Measurements from ENCODE around the gene CACNG5. TPM values are rescaled to one million over a fixed set of nuclear protein-coding genes. Genes with fewer than 3 reads are reported as not detected.
A peak's percentile ranks its signal among the peaks of the same experiment; 100 is the strongest.

Gene CACNG5
- total RNA-seq, 1 experiment from 2014 or later, result 0.21 TPM

DNA sequence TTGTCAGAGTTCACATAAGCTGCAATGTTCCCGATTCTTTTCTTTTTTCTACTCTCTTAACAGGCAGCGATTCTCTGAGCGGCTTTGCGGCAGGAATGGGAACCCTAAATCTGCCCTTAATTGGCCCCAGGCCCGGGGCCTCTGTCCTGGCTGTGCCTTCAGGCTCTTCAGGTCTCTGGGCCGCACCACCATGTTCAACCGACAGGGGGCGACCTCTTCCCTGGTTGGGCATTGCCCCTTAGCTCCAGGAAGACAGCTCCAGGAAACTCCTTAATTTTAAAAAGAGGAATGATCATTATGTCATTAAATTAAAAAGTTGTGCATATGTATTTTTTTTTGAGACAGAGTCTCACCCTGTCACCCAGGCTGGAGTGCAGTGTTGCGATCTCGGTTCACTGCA is 20.3 kb downstream of the CACNG5 start:
- Histone ChIP-seq H3K27ac (ENCODE audit: low read length) (no peak overlapping the region), H3K4me3 (ENCODE audit: low read depth in 2 of 2, low read length in 2 of 2) (no peak overlapping the region), H3K27me3 (ENCODE audit: control insufficient read depth, insufficient read depth, low read length) (no peaks in the 10 kb centered on the region), H3K9me3 (ENCODE audit: control insufficient read depth, insufficient read depth, low read depth, low read length) (no peaks in the 10 kb centered on the region), H3K36me3 (ENCODE audit: control insufficient read depth, insufficient read depth, low read length) (no peaks in the 10 kb centered on the region), H3K4me1 (ENCODE audit: control insufficient read depth, insufficient read depth, low read length) (no peaks in the 10 kb centered on the region)
- in situ Hi-C loops (cut with HindIII; ENCODE audit: low pct_unique_long_range_greater_than_20kb, low sequenced_read_pairs), result no loop called here
- TF ChIP-seq, protein P1, sequence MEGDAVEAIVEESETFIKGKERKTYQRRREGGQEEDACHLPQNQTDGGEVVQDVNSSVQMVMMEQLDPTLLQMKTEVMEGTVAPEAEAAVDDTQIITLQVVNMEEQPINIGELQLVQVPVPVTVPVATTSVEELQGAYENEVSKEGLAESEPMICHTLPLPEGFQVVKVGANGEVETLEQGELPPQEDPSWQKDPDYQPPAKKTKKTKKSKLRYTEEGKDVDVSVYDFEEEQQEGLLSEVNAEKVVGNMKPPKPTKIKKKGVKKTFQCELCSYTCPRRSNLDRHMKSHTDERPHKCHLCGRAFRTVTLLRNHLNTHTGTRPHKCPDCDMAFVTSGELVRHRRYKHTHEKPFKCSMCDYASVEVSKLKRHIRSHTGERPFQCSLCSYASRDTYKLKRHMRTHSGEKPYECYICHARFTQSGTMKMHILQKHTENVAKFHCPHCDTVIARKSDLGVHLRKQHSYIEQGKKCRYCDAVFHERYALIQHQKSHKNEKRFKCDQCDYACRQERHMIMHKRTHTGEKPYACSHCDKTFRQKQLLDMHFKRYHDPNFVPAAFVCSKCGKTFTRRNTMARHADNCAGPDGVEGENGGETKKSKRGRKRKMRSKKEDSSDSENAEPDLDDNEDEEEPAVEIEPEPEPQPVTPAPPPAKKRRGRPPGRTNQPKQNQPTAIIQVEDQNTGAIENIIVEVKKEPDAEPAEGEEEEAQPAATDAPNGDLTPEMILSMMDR (IDR thresholded peaks at IDR 0.05), result peak; percentile 51
- TF ChIP-seq, protein P2, sequence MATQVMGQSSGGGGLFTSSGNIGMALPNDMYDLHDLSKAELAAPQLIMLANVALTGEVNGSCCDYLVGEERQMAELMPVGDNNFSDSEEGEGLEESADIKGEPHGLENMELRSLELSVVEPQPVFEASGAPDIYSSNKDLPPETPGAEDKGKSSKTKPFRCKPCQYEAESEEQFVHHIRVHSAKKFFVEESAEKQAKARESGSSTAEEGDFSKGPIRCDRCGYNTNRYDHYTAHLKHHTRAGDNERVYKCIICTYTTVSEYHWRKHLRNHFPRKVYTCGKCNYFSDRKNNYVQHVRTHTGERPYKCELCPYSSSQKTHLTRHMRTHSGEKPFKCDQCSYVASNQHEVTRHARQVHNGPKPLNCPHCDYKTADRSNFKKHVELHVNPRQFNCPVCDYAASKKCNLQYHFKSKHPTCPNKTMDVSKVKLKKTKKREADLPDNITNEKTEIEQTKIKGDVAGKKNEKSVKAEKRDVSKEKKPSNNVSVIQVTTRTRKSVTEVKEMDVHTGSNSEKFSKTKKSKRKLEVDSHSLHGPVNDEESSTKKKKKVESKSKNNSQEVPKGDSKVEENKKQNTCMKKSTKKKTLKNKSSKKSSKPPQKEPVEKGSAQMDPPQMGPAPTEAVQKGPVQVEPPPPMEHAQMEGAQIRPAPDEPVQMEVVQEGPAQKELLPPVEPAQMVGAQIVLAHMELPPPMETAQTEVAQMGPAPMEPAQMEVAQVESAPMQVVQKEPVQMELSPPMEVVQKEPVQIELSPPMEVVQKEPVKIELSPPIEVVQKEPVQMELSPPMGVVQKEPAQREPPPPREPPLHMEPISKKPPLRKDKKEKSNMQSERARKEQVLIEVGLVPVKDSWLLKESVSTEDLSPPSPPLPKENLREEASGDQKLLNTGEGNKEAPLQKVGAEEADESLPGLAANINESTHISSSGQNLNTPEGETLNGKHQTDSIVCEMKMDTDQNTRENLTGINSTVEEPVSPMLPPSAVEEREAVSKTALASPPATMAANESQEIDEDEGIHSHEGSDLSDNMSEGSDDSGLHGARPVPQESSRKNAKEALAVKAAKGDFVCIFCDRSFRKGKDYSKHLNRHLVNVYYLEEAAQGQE (IDR thresholded peaks at IDR 0.05; ENCODE audit: insufficient read depth in 1 of 2, low read depth in 2 of 2, low read length in 1 of 2), result no peak
- POLR2A ChIA-PET, result no interaction called here
- BruUV-seq (replicated peaks), result no TSS peak
- CTCF ChIA-PET, result no interaction called here
- ATAC-seq (no peak), DNase-seq (ENCODE audit: low read depth, low spot score) (no peak)
- intact Hi-C loops (cut with micrococcal nuclease; ENCODE audit: unreplicated experiment), result no loop called here

DNA sequence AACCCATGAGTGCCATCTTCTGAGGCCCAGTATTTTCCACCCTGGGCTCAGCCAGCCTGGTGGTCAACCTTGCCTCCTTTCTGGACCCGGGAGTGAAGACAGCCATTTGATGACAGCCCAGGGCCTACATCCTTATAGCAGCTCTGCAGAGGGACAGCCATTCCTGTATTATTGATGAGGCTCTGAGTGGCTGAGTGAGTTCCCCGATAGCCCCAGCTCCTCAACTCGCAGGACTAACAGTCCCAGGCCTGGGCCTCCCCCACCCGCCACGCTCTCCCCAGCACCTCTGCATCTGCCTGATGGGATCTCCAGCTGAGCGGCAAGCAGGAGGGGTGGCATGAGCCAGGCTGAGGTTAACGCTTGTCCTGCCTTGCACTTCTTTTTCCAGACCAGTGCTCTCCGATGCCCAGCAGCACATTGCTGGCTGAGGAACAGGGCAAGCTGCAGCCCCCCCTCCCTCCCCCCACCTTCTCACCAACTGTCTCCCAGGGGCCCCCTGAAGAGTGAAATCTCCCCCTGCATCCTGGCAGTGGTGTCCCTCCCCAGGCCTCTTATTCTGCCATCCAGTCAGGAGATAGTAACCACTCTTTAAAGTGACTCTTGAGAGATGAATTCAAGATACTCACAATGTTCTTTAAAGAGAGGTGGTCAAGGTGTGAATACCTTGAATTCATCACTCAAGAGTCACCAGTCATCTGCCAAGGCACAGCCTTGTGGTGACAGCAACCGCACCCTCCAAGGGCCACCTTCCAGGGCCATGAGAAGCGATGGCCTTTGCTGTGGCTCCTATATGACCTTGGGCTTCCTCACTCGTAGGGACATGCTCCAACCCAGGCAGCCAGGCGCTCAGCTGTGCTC is 23.5 kb downstream of the CACNG5 start:
- ATAC-seq (no peak), DNase-seq (ENCODE audit: low read depth, low spot score) (no peak)
- ChIA-PET POLR2A (no interaction called here), CTCF (no interaction called here)
- TF ChIP-seq, protein P2 (IDR thresholded peaks at IDR 0.05; ENCODE audit: insufficient read depth in 1 of 2, low read depth in 2 of 2, low read length in 1 of 2), result no peak
- TF ChIP-seq TCF7L2 (IDR thresholded peaks at IDR 0.05; ENCODE audit: low read depth, low read length) (no peak), POLR2AphosphoS5 (IDR thresholded peaks at IDR 0.05; ENCODE audit: low read depth, low read length) (no peak), SIN3A (IDR thresholded peaks at IDR 0.05; ENCODE audit: borderline replicate concordance, insufficient read depth, low read depth, low read length) (no peak)
- TF ChIP-seq, protein P1 (IDR thresholded peaks at IDR 0.05), result no peak
- no peaks in the 10 kb centered on the region for H3K9me3 ChIP-seq (ENCODE audit: control insufficient read depth, insufficient read depth, low read depth, low read length)
- intact Hi-C loops (cut with micrococcal nuclease; ENCODE audit: unreplicated experiment), result no loop called here
- no peaks in the 10 kb centered on the region for H3K36me3 ChIP-seq (ENCODE audit: control insufficient read depth, insufficient read depth, low read length)
- in situ Hi-C loops (cut with HindIII; ENCODE audit: low pct_unique_long_range_greater_than_20kb, low sequenced_read_pairs), result no loop called here
- no peak overlapping the region for H3K4me3 ChIP-seq (ENCODE audit: low read depth in 2 of 2, low read length in 2 of 2)
- H3K4me1 ChIP-seq (ENCODE audit: control insufficient read depth, insufficient read depth, low read length), result no peaks in the 10 kb centered on the region
- H3K27ac ChIP-seq (ENCODE audit: low read length), result no peak overlapping the region
- BruUV-seq (replicated peaks), result no TSS peak
- H3K27me3 ChIP-seq (ENCODE audit: control insufficient read depth, insufficient read depth, low read length), result no peaks in the 10 kb centered on the region

Measured in Panc1 (cell line).